HepG2 (cell line): Measurements from ENCODE around the gene PLS1. TPM values are rescaled to one million over a fixed set of nuclear protein-coding genes. Genes with fewer than 3 reads are reported as not detected.

Experiments
- ATAC-seq: fragments of 200-7000 bp; cut with Tn5 transposase; 3 replicates; pipeline ENCODE4 v1.9.1; 2020; ENCODE audit warnings: mild to moderate bottlenecking, moderate library complexity
- BruUV-seq: library from RNA; stranded (reverse); fragments of 400-500 nt; replicated peaks from 2 replicates; lab custom pipeline; 2021; lab: Mats Ljungman, UMichigan
- CTCF ChIA-PET: fragments of 300-600 bp; formaldehyde crosslinking; extraction: SDS; loops from one replicate; lab custom pipeline; 2021; ENCODE audit warnings: low total read pairs, inconsistent platforms, low intra/inter-chr PET ratio; lab: Yijun Ruan, JAX
- POLR2A ChIA-PET: fragments of 350-600 bp; sonication (Branson Sonifier 250); formaldehyde crosslinking; loops from one replicate; lab custom pipeline; 2020; ENCODE audit warnings: antibody characterized with exemption, inconsistent platforms; lab: Yijun Ruan, JAX
- DNase-seq: peaks from one replicate; pipeline ENCODE4 v3.0.0-alpha.2; 2015; ENCODE audit warnings: low spot score
- FAIRE-seq: peaks from 3 replicates; lab custom pipeline; 2011; peaks lifted over from hg19 to GRCh38; lab: Jason Lieb, UNC
- H2AFZ ChIP-seq: one replicate; pipeline ENCODE4 v1.6.1; 2011; ENCODE audit warnings: low read length, inconsistent platforms
- H3K27ac ChIP-seq: fragments of 300-600 bp; 3 replicates; pipeline ENCODE4 v1.8.0; 2011; ENCODE audit warnings: mixed run types, mild to moderate bottlenecking, mixed read lengths, low read length, inconsistent platforms; ENCODE audit not compliant: insufficient read depth; ENCODE audit errors: extremely low read length
- H3K27me3 ChIP-seq, 2 experiments: fragments of 200-600 bp in 1 of 2; 2 replicates in 1 of 2; 3 replicates in 1 of 2; pipeline versions ENCODE4 v1.6.0 to v1.8.0; 2011; ENCODE audit warnings: low read length in 2 of 2, mild to moderate bottlenecking in 2 of 2, moderate library complexity in 2 of 2, inconsistent platforms in 1 of 2; ENCODE audit not compliant: insufficient read depth in 2 of 2, control insufficient read depth in 1 of 2
- H3K36me3 ChIP-seq, 2 experiments: fragments of 200-600 bp in 1 of 2; replicated peaks in 1 of 2; 2 replicates in 1 of 2; 3 replicates in 1 of 2; pipeline versions ENCODE4 v1.5.1 to v1.8.0; 2011; ENCODE audit warnings: low read length in 2 of 2, inconsistent platforms in 1 of 2; ENCODE audit not compliant: insufficient read depth in 2 of 2, control insufficient read depth in 1 of 2
- H3K4me1 ChIP-seq: 2 replicates; pipeline ENCODE4 v1.5.1; 2012; ENCODE audit warnings: low read length, inconsistent platforms; ENCODE audit not compliant: insufficient read depth
- H3K4me2 ChIP-seq: 2 replicates; pipeline ENCODE4 v1.6.0; 2011; ENCODE audit warnings: low read depth, low read length, inconsistent platforms
- H3K4me3 ChIP-seq, 3 experiments: fragments of 200-600 bp in 1 of 3; sonication (generic), shearing (Covaris generic) in 1 of 3; replicated peaks in 1 of 3; 2 replicates each; pipeline ENCODE4 v1.5.1; 2011 to 2016; ENCODE audit warnings: low read length in 3 of 3, inconsistent platforms in 2 of 3, low read depth in 2 of 3, mild to moderate bottlenecking in 2 of 3, control low read depth in 1 of 3, mixed read lengths in 1 of 3; ENCODE audit not compliant: insufficient read depth in 1 of 3
- H3K79me2 ChIP-seq: one replicate; pipeline ENCODE4 v1.6.1; 2011; ENCODE audit warnings: low read length, inconsistent platforms; ENCODE audit not compliant: insufficient read depth
- H3K9ac ChIP-seq: 2 replicates; pipeline ENCODE4 v1.6.0; 2011; ENCODE audit warnings: mild to moderate bottlenecking, low read depth, low read length, inconsistent platforms; ENCODE audit not compliant: insufficient read depth
- H3K9me3 ChIP-seq: 2 replicates; pipeline ENCODE4 v1.5.1; 2012; ENCODE audit warnings: mild to moderate bottlenecking, low read length
- H4K20me1 ChIP-seq: 2 replicates; pipeline ENCODE4 v1.6.0; 2011; ENCODE audit warnings: inconsistent platforms, mild to moderate bottlenecking, low read length, moderate library complexity; ENCODE audit not compliant: insufficient read depth
- ARID3A ChIP-seq: IDR thresholded peaks from 2 replicates; pipeline ENCODE4 v1.6.1; 2012; ENCODE audit warnings: low read depth, low read length, improper control_type of control experiment
- ASH2L ChIP-seq: fragments of 300-600, 200-600 bp; sonication (generic); IDR thresholded peaks from 2 replicates; pipeline ENCODE4 v1.7.0; 2017; ENCODE audit warnings: low read depth, mild to moderate bottlenecking, moderate library complexity, mixed read lengths, low read length; ENCODE audit not compliant: insufficient read length
- CC2D1A ChIP-seq: sonication (generic); formaldehyde crosslinking; IDR thresholded peaks from 2 replicates; pipeline ENCODE4 v1.8.1; 2023; ENCODE audit warnings: mild to moderate bottlenecking, missing genetic modification reagents
- CCDC6 ChIP-seq: sonication (generic); formaldehyde crosslinking; IDR thresholded peaks from 2 replicates; pipeline ENCODE4 v1.8.1; 2022; ENCODE audit warnings: mild to moderate bottlenecking, missing genetic modification reagents, moderate library complexity
- CREB1 ChIP-seq, 2 experiments: fragments of 450-650 bp in 1 of 2; IDR thresholded peaks; 2 replicates each; pipeline ENCODE4 v1.6.1; 2016 to 2017; ENCODE audit warnings: control low read depth in 1 of 2, mild to moderate bottlenecking in 1 of 2, missing compliant biosample characterization in 1 of 2, missing genetic modification characterization in 1 of 2
- ELF3 ChIP-seq: IDR thresholded peaks from 2 replicates; pipeline ENCODE4 v1.6.1; 2016; ENCODE audit warnings: missing genetic modification reagents, missing compliant biosample characterization
- FOXM1 ChIP-seq: sonication (generic); formaldehyde crosslinking; IDR thresholded peaks from 2 replicates; pipeline ENCODE4 v1.5.0; 2020; ENCODE audit warnings: missing genetic modification reagents
- GLI4 ChIP-seq: sonication (generic); formaldehyde crosslinking; IDR thresholded peaks from 2 replicates; pipeline ENCODE4 v1.5.1; 2020; ENCODE audit warnings: missing genetic modification reagents, mild to moderate bottlenecking, moderate library complexity, borderline replicate concordance
- HMG20B ChIP-seq: conservative IDR thresholded peaks from 2 replicates; pipeline ENCODE4 v1.6.1; 2016; ENCODE audit warnings: missing genetic modification reagents, missing compliant biosample characterization
- KDM5A ChIP-seq: fragments of 200-600 bp; sonication (generic); IDR thresholded peaks from 2 replicates; pipeline ENCODE4 v1.7.0; 2018; ENCODE audit warnings: antibody characterized with exemption, mild to moderate bottlenecking, low read length, borderline replicate concordance
- MBD4 ChIP-seq: IDR thresholded peaks from 2 replicates; pipeline ENCODE4 v1.6.1; 2012; ENCODE audit warnings: low read length, inconsistent platforms, borderline replicate concordance
- NCOR1 ChIP-seq: fragments of 200-600 bp; sonication (generic); IDR thresholded peaks from 2 replicates; pipeline ENCODE4 v1.7.0; 2017; ENCODE audit warnings: antibody characterized with exemption, low read length, borderline replicate concordance
- NFIC ChIP-seq: IDR thresholded peaks from 2 replicates; pipeline ENCODE4 v1.6.1; 2012; ENCODE audit warnings: mild to moderate bottlenecking, low read length, inconsistent platforms
- NR2F2 ChIP-seq: IDR thresholded peaks from 2 replicates; pipeline ENCODE4 v1.6.1; 2012; ENCODE audit warnings: low read depth, inconsistent platforms, borderline replicate concordance
- PHF5A ChIP-seq: IDR thresholded peaks from one replicate; pipeline ENCODE4 v1.6.1; 2018; ENCODE audit warnings: low read depth, missing genetic modification reagents; ENCODE audit not compliant: unreplicated experiment
- PHF8 ChIP-seq: sonication (generic); formaldehyde crosslinking; IDR thresholded peaks from 2 replicates; pipeline ENCODE4 v1.5.0; 2020; ENCODE audit warnings: missing genetic modification reagents
- POGZ ChIP-seq: sonication (generic); formaldehyde crosslinking; IDR thresholded peaks from 2 replicates; pipeline ENCODE4 v1.4.0; 2020; ENCODE audit warnings: mild to moderate bottlenecking, missing genetic modification reagents
- SAP130 ChIP-seq: IDR thresholded peaks from 2 replicates; pipeline ENCODE4 v1.6.1; 2016; ENCODE audit warnings: low read depth
- SRSF9 ChIP-seq: fragments of 200-400 bp; formaldehyde crosslinking; IDR thresholded peaks from 2 replicates; pipeline ENCODE4 v1.6.1; 2018; ENCODE audit warnings: borderline replicate concordance, mild to moderate bottlenecking, low read depth, low read length; ENCODE audit not compliant: insufficient read depth, poor library complexity, severe bottlenecking
- TBL1XR1 ChIP-seq: fragments of 150-350 bp; IDR thresholded peaks from 2 replicates; pipeline ENCODE4 v1.6.1; 2014; ENCODE audit warnings: borderline replicate concordance, low read length; ENCODE audit not compliant: partially characterized antibody
- U2AF1 ChIP-seq: fragments of 200-400 bp; formaldehyde crosslinking; optimal IDR thresholded peaks from 2 replicates; pipeline ENCODE3; 2017; ENCODE audit warnings: mild to moderate bottlenecking, low read depth, low read length
- ZNF326 ChIP-seq: sonication (generic); formaldehyde crosslinking; IDR thresholded peaks from 2 replicates; pipeline ENCODE4 v1.4.0; 2020; ENCODE audit warnings: missing genetic modification reagents, borderline replicate concordance
- ZNF331 ChIP-seq: sonication (generic); formaldehyde crosslinking; IDR thresholded peaks from 2 replicates; pipeline ENCODE4 v1.4.0; 2020; ENCODE audit warnings: missing genetic modification reagents
- ZNF335 ChIP-seq: sonication (generic); formaldehyde crosslinking; IDR thresholded peaks from 2 replicates; pipeline ENCODE4 v1.4.0; 2020; ENCODE audit warnings: missing genetic modification reagents
- ZNF816 ChIP-seq: sonication (generic); formaldehyde crosslinking; IDR thresholded peaks from 2 replicates; pipeline ENCODE4 v1.8.0; 2022; ENCODE audit warnings: missing genetic modification reagents, mild to moderate bottlenecking, borderline replicate concordance
- ZNF83 ChIP-seq: sonication (generic); formaldehyde crosslinking; IDR thresholded peaks from 2 replicates; pipeline ENCODE4 v1.4.0; 2020; ENCODE audit warnings: missing genetic modification reagents, mild to moderate bottlenecking, borderline replicate concordance
- WGBS: methylation state at CpG from one replicate; pipeline ENCODE4 v1.1.6; 2017; ENCODE audit warnings: low lambda C conversion rate; 5-methylcytosine and 5-hydroxymethylcytosine counted together
- in situ Hi-C: cut with HindIII; loops from 2 replicates; pipeline ENCODE4 v1.10.0; 2017; ENCODE audit warnings: low pct_unique_long_range_greater_than_20kb; ENCODE audit not compliant: extremely low pct_ligation_motif_present
- intact Hi-C: fragments of 100-400 bp; cut with micrococcal nuclease; formaldehyde crosslinking; loops from one replicate; pipeline ENCODE4 v1.10.0; 2022; ENCODE audit not compliant: unreplicated experiment
- polyA plus RNA-seq, 8 experiments: library from polyadenylated mRNA; depleted of rRNA in 3 of 8; stranded (reverse) in 7 of 8; unstranded in 1 of 8; fragments of >200 nt; fragmentation: Illumina TruSeq in 4 of 8; extraction: Trizol in 4 of 8; gene quantifications; 2 replicates each; pipeline versions ENCODE4 v1.2.1 to v1.2.3, GENCODE V29; 2011 to 2016; ENCODE audit warnings: low read depth in 4 of 8, missing spikeins in 1 of 8, mixed read lengths in 1 of 8; ENCODE audit not compliant: insufficient read depth in 1 of 8
- total RNA-seq, 5 experiments: library from RNA; depleted of rRNA; stranded (reverse); fragments of >200 nt; fragmentation: Illumina TruSeq; extraction: Trizol; gene quantifications; 2 replicates each; pipeline ENCODE4 v1.2.3, GENCODE V29; 2016; ENCODE audit warnings: low read depth in 1 of 5

The PLS1 gene
- total and polyA plus RNA-seq, 2 of the 13 experiments (the other 11 are each of a cell fraction or from before 2014, with no cell fraction given) = 11.2 to 21.1 TPM

GRCh38 chr3:142664311-142664710, 68.1 kb downstream of the PLS1 start:
- ChIA-PET CTCF (no interaction called here), POLR2A (interaction anchor here (1.0 kb wide), 1 partner anchor 85 kb away, joined by 3 read pairs; no protein-coding TSS in a partner anchor)
- H3K27me3 ChIP-seq = no peaks in the 10 kb centered on the region
- no peaks in the 10 kb centered on the region for H3K79me2 ChIP-seq
- peak overlapping the region; percentile 74 for H3K4me2 ChIP-seq
- peak; percentile 89 for ATAC-seq
- H3K4me3 ChIP-seq = peak overlapping the region; percentile 10 to 47 (median 47); a peak in 4 of 6 replicates
- no TSS peak for BruUV-seq
- peak; percentile 66 for DNase-seq
- intact Hi-C loops = loop anchor here (2.0 kb wide), 1 partner anchor 68 kb away; the partner anchor contains the start of gene PLS1
- peak overlapping the region; percentile 16; the same call in 1 of the 2 replicates for H3K9ac ChIP-seq
- peak overlapping the region; percentile 74 for H3K27ac ChIP-seq
- WGBS = 0% methylated on average over 2 of the region's 2 CpGs
- peaks cover 27% of the 10 kb centered on the region for H3K4me1 ChIP-seq
- no peaks in the 10 kb centered on the region for H4K20me1 ChIP-seq
- peaks cover 0 to 4% of the 10 kb centered on the region in 2 experiments; a peak in 1 of 5 replicates for H3K36me3 ChIP-seq
- FAIRE-seq = peak; percentile 51
- no peaks in the 10 kb centered on the region for H3K9me3 ChIP-seq
- in situ Hi-C loops = no loop called here
- H2AFZ ChIP-seq = peak overlapping the region; percentile 17
- TF ChIP-seq ASH2L = peak; percentile 91
- TF ChIP-seq KDM5A = no peak; the same call in 1 of the 2 replicates
- TF ChIP-seq NFIC = 0 out of 2 replicates have a peak, but pooled peaks have one; percentile 7
- no peak for TF ChIP-seq GLI4
- TF ChIP-seq ZNF326 (CRISPR knock-in tag) = no peak
- TF ChIP-seq U2AF1 = no peak
- no peak for TF ChIP-seq POGZ (CRISPR knock-in tag)
- no peak for TF ChIP-seq ZNF331
- TF ChIP-seq PHF8 = no peak
- no peak for TF ChIP-seq HMG20B (CRISPR knock-in tag)
- TF ChIP-seq TBL1XR1 = no peak
- TF ChIP-seq ARID3A = peak; percentile 65; the same call in 1 of the 2 replicates
- TF ChIP-seq ZNF335 (CRISPR knock-in tag) = no peak
- peak; percentile 13; the same call in 1 of the 2 replicates for TF ChIP-seq SAP130 (CRISPR knock-in tag)
- no peak for TF ChIP-seq NR2F2
- peak; percentile 67; the same call in 1 of the 2 replicates for TF ChIP-seq NCOR1
- peak; percentile 63 for TF ChIP-seq ELF3 (CRISPR knock-in tag)
- TF ChIP-seq FOXM1 (CRISPR knock-in tag) = no peak
- no peak for TF ChIP-seq CC2D1A (CRISPR knock-in tag)
- no peak for TF ChIP-seq MBD4
- no peak for TF ChIP-seq CCDC6 (CRISPR knock-in tag)
- no peak for TF ChIP-seq ZNF83 (CRISPR knock-in tag)
- TF ChIP-seq CREB1 (IDR thresholded peaks at IDR 0.05) = no peak
- TF ChIP-seq CREB1 (CRISPR knock-in tag; IDR thresholded peaks at IDR 0.05) = 0 out of 2 replicates have a peak, but pooled peaks have one; percentile 20
- no peak for TF ChIP-seq ZNF816 (CRISPR knock-in tag)
- TF ChIP-seq PHF5A = no peak
- TF ChIP-seq SRSF9 = no peak
